Transverse colon (tissue), 4 donors: ENCODE data around the gene VASP. TPM values are rescaled to one million over a fixed set of nuclear protein-coding genes. Genes with fewer than 3 reads are reported as not detected.
A peak's percentile ranks its signal among the peaks of the same experiment; 100 is the strongest.

Experiments used
- DNase-seq: peaks from one replicate; pipeline ENCODE4 v3.0.0-alpha.2; 2019
- H3K27ac ChIP-seq, 4 donors: fragments of 200-600 bp; sonication (generic); 2 replicates each; pipeline ENCODE4 v1.5.1; 2016 to 2018; ENCODE audit warnings: inconsistent platforms in 4 of 4
- H3K27me3 ChIP-seq: fragments of 200-600 bp; sonication (generic); 2 replicates; pipeline ENCODE4 v1.5.1; 2017; ENCODE audit warnings: inconsistent platforms
- H3K36me3 ChIP-seq, 4 donors: fragments of 200-600 bp; sonication (generic); 2 replicates each; pipeline ENCODE4 v1.5.1; 2017 to 2019; ENCODE audit warnings: inconsistent platforms in 4 of 4
- H3K4me1 ChIP-seq, 4 donors: fragments of 200-600 bp; sonication (generic); 2 replicates each; pipeline ENCODE4 v1.5.1; 2017 to 2020; ENCODE audit warnings: inconsistent platforms in 4 of 4
- H3K4me3 ChIP-seq, 4 donors: fragments of 200-600 bp; sonication (generic); 1 replicate in 1 of 4; 2 replicates in 3 of 4; pipeline versions ENCODE4 v1.5.1 to v1.6.1; 2017 to 2019; ENCODE audit warnings: inconsistent platforms in 4 of 4
- H3K9me3 ChIP-seq, 2 donors: fragments of 200-600 bp; sonication (generic); 2 replicates each; pipeline ENCODE4 v1.5.1; 2017 to 2019; ENCODE audit warnings: inconsistent platforms in 2 of 2
- CTCF ChIP-seq, 5 experiments: fragments of 200-600 bp in 3 of 5; fragments of 450-650 bp in 2 of 5; sonication (generic) in 3 of 5; IDR thresholded peaks; 1 replicate in 2 of 5; 2 replicates in 3 of 5; pipeline ENCODE4 v1.5.1; 2016 to 2017; ENCODE audit warnings: antibody characterized with exemption in 5 of 5, inconsistent platforms in 3 of 5, mild to moderate bottlenecking in 2 of 5, moderate library complexity in 1 of 5
- EP300 ChIP-seq: sonication (generic); formaldehyde crosslinking; IDR thresholded peaks from one replicate; pipeline ENCODE4 v1.6.1; 2017; ENCODE audit warnings: antibody characterized with exemption, low read depth
- POLR2A ChIP-seq: fragments of 450-650 bp; IDR thresholded peaks from one replicate; pipeline ENCODE4 v1.6.1; 2016; ENCODE audit warnings: antibody characterized with exemption, mild to moderate bottlenecking, moderate library complexity
- POLR2AphosphoS5 ChIP-seq, 3 donors: sonication (generic); formaldehyde crosslinking; IDR thresholded peaks; one replicate each; pipeline ENCODE4 v1.6.1; 2016; ENCODE audit warnings: antibody characterized with exemption in 3 of 3
- WGBS, 2 donors: methylation state at CpG; one replicate each; pipeline ENCODE4 v1.1.5; 2018; ENCODE audit warnings: low coverage in 1 of 2; 5-methylcytosine and 5-hydroxymethylcytosine counted together
- in situ Hi-C, 4 donors: fragments of 200-750 bp; cut with MboI; loops; one replicate each; pipeline versions ENCODE4 v1.15.0 to v1.15.1; 2017; ENCODE audit warnings: low sequenced_read_pairs in 3 of 4, low pct_ligation_motif_present in 1 of 4, low pct_unique_long_range_greater_than_20kb in 1 of 4
- intact Hi-C: fragments of 100-400 bp; cut with DNase I; formaldehyde crosslinking; loops from one replicate; pipeline ENCODE4 v1.15.1; 2023; ENCODE audit warnings: low total_unique reads
- total RNA-seq, 4 donors: library from RNA; depleted of rRNA; stranded (reverse); fragments of >200 nt; gene quantifications; one replicate each; pipeline ENCODE4 v1.1.0, GENCODE V29; 2016

Gene VASP
- total RNA-seq, 4 donors from 2014 or later, result 167 to 465 (median 204) TPM

GRCh38 chr19:45467456-45468158 is 39.7 kb upstream of the VASP start, which contains the start of gene FOSB:
FOSB (plus strand) TSS chr19:45467996; CDS start chr19:45468587, 591 bp downstream.
- Histone ChIP-seq H3K27ac (peak within 1 kb of the TSS; percentile 92 to 98 (median 96)), H3K27me3 (peaks cover 12% of the 10 kb centered on the region), H3K4me1 (peaks cover 19 to 32% (median 22%) of the 10 kb centered on the region in 4 donors), H3K4me3 (peak within 1 kb of the TSS; percentile 52 to 83 (median 67)), H3K36me3 (no peaks in the 10 kb centered on the region), H3K9me3 (no peaks in the 10 kb centered on the region)
- intact Hi-C loops, result no loop called here
- DNase-seq, result peak; percentile 94
- TF ChIP-seq POLR2AphosphoS5 (IDR thresholded peaks at IDR 0.05) (peak; percentile 98 to 99 (median 99)), CTCF (IDR thresholded peaks at IDR 0.05) (no peak), EP300 (peak; percentile 43), POLR2A (peak; percentile 98)
- in situ Hi-C loops, result no loop called here
- WGBS, 2 donors, result 0% methylated on average over 13 to 39 of the region's 56 CpGs

DNA sequence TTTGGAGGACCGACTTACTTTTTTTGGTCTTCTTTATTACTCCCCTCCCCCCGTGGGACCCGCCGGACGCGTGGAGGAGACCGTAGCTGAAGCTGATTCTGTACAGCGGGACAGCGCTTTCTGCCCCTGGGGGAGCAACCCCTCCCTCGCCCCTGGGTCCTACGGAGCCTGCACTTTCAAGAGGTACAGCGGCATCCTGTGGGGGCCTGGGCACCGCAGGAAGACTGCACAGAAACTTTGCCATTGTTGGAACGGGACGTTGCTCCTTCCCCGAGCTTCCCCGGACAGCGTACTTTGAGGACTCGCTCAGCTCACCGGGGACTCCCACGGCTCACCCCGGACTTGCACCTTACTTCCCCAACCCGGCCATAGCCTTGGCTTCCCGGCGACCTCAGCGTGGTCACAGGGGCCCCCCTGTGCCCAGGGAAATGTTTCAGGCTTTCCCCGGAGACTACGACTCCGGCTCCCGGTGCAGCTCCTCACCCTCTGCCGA is 39.1 kb upstream of the VASP start:
- H3K4me3 ChIP-seq, result peak overlapping the region; percentile 52 to 83 (median 67)
- TF ChIP-seq POLR2AphosphoS5 (IDR thresholded peaks at IDR 0.05) (no peak), EP300 (no peak), CTCF (IDR thresholded peaks at IDR 0.05) (no peak), POLR2A (no peak)
- in situ Hi-C loops, result no loop called here

GRCh38 chr19:45468803-45469131 is 38.5 kb upstream of the VASP start:
- no peaks in the 10 kb centered on the region for H3K9me3 ChIP-seq
- H3K4me1 ChIP-seq, result peaks cover 19 to 35% (median 22%) of the 10 kb centered on the region in 4 donors
- no peak for DNase-seq
- 0% methylated on average over 19 of the region's 19 CpGs; no CpG with 5 or more reads in 1 of the 2 donors for WGBS, 2 donors
- H3K4me3 ChIP-seq, result peak overlapping the region; percentile 52 to 83 (median 67)
- peak overlapping the region; percentile 92 to 98 (median 96) for H3K27ac ChIP-seq
- in situ Hi-C loops (no loop called here), intact Hi-C loops (no loop called here)
- H3K27me3 ChIP-seq, result peaks cover 23% of the 10 kb centered on the region
- TF ChIP-seq POLR2A (no peak), EP300 (no peak), CTCF (IDR thresholded peaks at IDR 0.05) (no peak), POLR2AphosphoS5 (IDR thresholded peaks at IDR 0.05) (no peak)
- no peaks in the 10 kb centered on the region for H3K36me3 ChIP-seq

More for the DNA sequence above, 39.1 kb upstream of the VASP start:
- peak; percentile 48 for DNase-seq
- H3K36me3 ChIP-seq, result no peaks in the 10 kb centered on the region
- H3K27me3 ChIP-seq, result peaks cover 17% of the 10 kb centered on the region
- H3K27ac ChIP-seq, result peak overlapping the region; percentile 92 to 98 (median 96)
- 2% methylated on average over 31 of the region's 31 CpGs; no CpG with 5 or more reads in 1 of the 2 donors for WGBS, 2 donors
- no peaks in the 10 kb centered on the region for H3K9me3 ChIP-seq
- intact Hi-C loops, result no loop called here
- peaks cover 19 to 35% (median 22%) of the 10 kb centered on the region in 4 donors for H3K4me1 ChIP-seq

GRCh38 chr19:45469132-45469944 is 37.9 kb upstream of the VASP start:
- peak; percentile 83 to 90 (median 86) for TF ChIP-seq POLR2AphosphoS5 (IDR thresholded peaks at IDR 0.05)
- peak; percentile 94 for TF ChIP-seq EP300
- TF ChIP-seq CTCF (IDR thresholded peaks at IDR 0.05), result peak in 1 of 5 experiments; percentile 16
- peak; percentile 83 for TF ChIP-seq POLR2A
- Histone ChIP-seq H3K9me3 (no peaks in the 10 kb centered on the region), H3K4me3 (peak overlapping the region; percentile 52 to 83 (median 67)), H3K4me1 (peaks cover 19 to 35% (median 22%) of the 10 kb centered on the region in 4 donors), H3K27ac (peak overlapping the region; percentile 92 to 98 (median 96)), H3K36me3 (no peaks in the 10 kb centered on the region), H3K27me3 (peaks cover 28% of the 10 kb centered on the region)
- DNase-seq, result peak; percentile 95
- intact Hi-C loops, result no loop called here
- in situ Hi-C loops, result no loop called here
- 0% methylated on average over 57 of the region's 66 CpGs; no CpG with 5 or more reads in 1 of the 2 donors for WGBS, 2 donors
